Muscle layer of colon (tissue), 2 donors: ENCODE results near the gene IL27RA.

Experiments
- H3K27ac ChIP-seq: one replicate; pipeline ENCODE4 v1.7.0; 2013; ENCODE audit warnings: low read depth, mild to moderate bottlenecking, low read length, moderate library complexity
- H3K27me3 ChIP-seq, 2 donors: one replicate each; pipeline ENCODE4 v1.7.0; 2013; ENCODE audit warnings: low read length in 2 of 2, mild to moderate bottlenecking in 2 of 2; ENCODE audit not compliant: insufficient read depth in 2 of 2, control insufficient read depth in 1 of 2
- H3K36me3 ChIP-seq: one replicate; pipeline ENCODE4 v1.7.0; 2013; ENCODE audit warnings: mild to moderate bottlenecking, low read length; ENCODE audit not compliant: insufficient read depth
- H3K4me1 ChIP-seq: one replicate; pipeline ENCODE4 v1.7.0; 2013; ENCODE audit warnings: mild to moderate bottlenecking, low read length; ENCODE audit not compliant: insufficient read depth
- H3K4me3 ChIP-seq, 2 donors: one replicate each; pipeline ENCODE4 v1.7.0; 2013; ENCODE audit warnings: low read length in 2 of 2, low read depth in 1 of 2, mild to moderate bottlenecking in 1 of 2, moderate library complexity in 1 of 2
- H3K9ac ChIP-seq: one replicate; pipeline ENCODE4 v1.7.0; 2013; ENCODE audit warnings: low read length
- H3K9me3 ChIP-seq: one replicate; pipeline ENCODE4 v1.7.0; 2013; ENCODE audit warnings: mild to moderate bottlenecking, low read length
- donor health status: abdominal sarcoma.
- donor health status: Adenocarcinoma of cecum.

The IL27RA gene

GRCh38 chr19:14096272-14096992 lies 64.9 kb downstream of the IL27RA start:
- Histone ChIP-seq H3K4me3 (no peak overlapping the region), H3K36me3 (peaks cover 28% of the 10 kb centered on the region)

GRCh38 chr19:14097532-14098151 lies 66.1 kb downstream of the IL27RA start:
- peaks cover 38% of the 10 kb centered on the region for H3K36me3 ChIP-seq
- no peaks in the 10 kb centered on the region for H3K27me3 ChIP-seq

More at GRCh38 chr19:14096272-14096992, 64.9 kb downstream of the IL27RA start:
- no peak overlapping the region for H3K9ac ChIP-seq
- no peaks in the 10 kb centered on the region for H3K27me3 ChIP-seq
- no peak overlapping the region for H3K27ac ChIP-seq
- H3K9me3 ChIP-seq = peaks cover 6% of the 10 kb centered on the region
- H3K4me1 ChIP-seq = peaks cover 7% of the 10 kb centered on the region

GRCh38 chr19:14101003-14101545 lies 69.5 kb downstream of the IL27RA start:
- H3K36me3 ChIP-seq = peaks cover 54% of the 10 kb centered on the region
- H3K27ac ChIP-seq = no peak overlapping the region

More at GRCh38 chr19:14097532-14098151, 66.1 kb downstream of the IL27RA start:
- Histone ChIP-seq H3K4me3 (no peak overlapping the region), H3K4me1 (no peaks in the 10 kb centered on the region), H3K9me3 (peaks cover 6% of the 10 kb centered on the region), H3K27ac (no peak overlapping the region), H3K9ac (no peak overlapping the region)

GRCh38 chr19:14102102-14102696 lies 70.6 kb downstream of the IL27RA start:
- H3K9me3 ChIP-seq = no peaks in the 10 kb centered on the region
- no peak overlapping the region for H3K4me3 ChIP-seq
- no peak overlapping the region for H3K9ac ChIP-seq
- H3K36me3 ChIP-seq = peaks cover 52% of the 10 kb centered on the region
- no peaks in the 10 kb centered on the region for H3K27me3 ChIP-seq
- no peak overlapping the region for H3K27ac ChIP-seq
- peaks cover 2% of the 10 kb centered on the region for H3K4me1 ChIP-seq

More at GRCh38 chr19:14101003-14101545, 69.5 kb downstream of the IL27RA start:
- no peak overlapping the region for H3K4me3 ChIP-seq
- H3K9me3 ChIP-seq = no peaks in the 10 kb centered on the region
- H3K27me3 ChIP-seq = no peaks in the 10 kb centered on the region
- no peaks in the 10 kb centered on the region for H3K4me1 ChIP-seq
- no peak overlapping the region for H3K9ac ChIP-seq

GRCh38 chr19:14102756-14103155 lies 71.2 kb downstream of the IL27RA start:
- H3K36me3 ChIP-seq = peaks cover 46% of the 10 kb centered on the region
- H3K9me3 ChIP-seq = no peaks in the 10 kb centered on the region
- no peak overlapping the region for H3K27ac ChIP-seq
- H3K9ac ChIP-seq = no peak overlapping the region
- peaks cover 7% of the 10 kb centered on the region for H3K4me1 ChIP-seq
- H3K4me3 ChIP-seq = no peak overlapping the region
- H3K27me3 ChIP-seq = no peaks in the 10 kb centered on the region
